GM19395 (cell line): Measurements from ENCODE around the gene VEGFC.

Experiments used
- ATAC-seq: cut with Tn5 transposase; IDR thresholded peaks from one replicate; pipeline ENCODE4 v1.9.1; 2021; ENCODE audit warnings: mild to moderate bottlenecking, moderate library complexity; ENCODE audit not compliant: unreplicated experiment

The VEGFC gene

DNA sequence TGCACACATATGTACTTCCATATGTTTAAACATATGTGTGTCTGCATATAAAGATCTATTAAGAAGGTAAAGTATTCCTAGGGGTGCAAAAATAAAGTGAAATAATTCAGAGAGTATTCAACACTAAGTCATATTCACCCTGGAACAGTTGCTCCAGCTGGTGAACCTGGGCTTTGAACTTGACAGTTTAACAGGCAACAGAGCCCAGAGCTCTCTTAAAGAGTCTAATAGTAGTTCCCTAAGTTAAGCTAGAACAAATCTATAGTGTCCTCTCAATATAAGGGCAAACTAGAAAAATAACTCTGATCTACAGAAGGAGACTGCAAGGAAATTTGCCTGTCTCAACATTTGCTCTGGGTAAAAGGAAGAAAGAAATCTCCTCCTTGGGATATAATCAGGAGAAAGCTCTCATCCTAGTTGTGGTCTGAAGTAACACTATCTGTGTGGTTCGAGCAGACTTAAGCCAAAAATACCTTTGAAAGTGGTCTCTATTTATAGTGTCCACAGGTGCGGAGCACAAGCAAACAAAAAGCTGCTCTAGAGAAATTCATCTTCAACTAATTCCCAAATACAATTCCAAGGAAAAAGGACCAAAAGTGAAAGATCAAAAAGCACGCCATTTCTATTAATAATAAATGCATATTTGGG lies 29.9 kb downstream of the VEGFC start:
- ATAC-seq: no peak

DNA sequence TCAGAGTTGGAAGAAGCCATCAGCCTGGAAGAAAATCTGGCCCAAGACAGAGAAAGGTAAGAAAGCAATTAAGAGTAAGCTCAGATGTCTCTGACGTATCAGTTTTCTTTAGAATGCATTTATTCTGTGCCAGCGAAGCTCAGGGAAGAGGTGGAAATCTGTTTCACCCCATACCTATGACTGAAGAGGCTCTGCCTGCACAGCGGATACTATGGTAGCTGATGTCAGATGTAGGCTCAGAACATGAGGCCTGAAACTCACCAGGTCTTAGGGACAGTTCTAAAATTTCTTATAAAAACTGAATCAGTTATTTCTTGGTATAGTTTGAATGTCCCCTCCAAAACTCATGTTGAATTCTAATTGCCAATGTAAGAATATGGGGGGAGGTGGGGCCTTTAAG lies 30.9 kb downstream of the VEGFC start:
- no peak for ATAC-seq

GRCh38 chr4:176760471-176760870 lies 32.3 kb downstream of the VEGFC start:
- ATAC-seq: no peak

- ATAC-seq: no peak
Observed at GRCh38 chr4:176758731-176759130, 34.0 kb downstream of the VEGFC start.

DNA sequence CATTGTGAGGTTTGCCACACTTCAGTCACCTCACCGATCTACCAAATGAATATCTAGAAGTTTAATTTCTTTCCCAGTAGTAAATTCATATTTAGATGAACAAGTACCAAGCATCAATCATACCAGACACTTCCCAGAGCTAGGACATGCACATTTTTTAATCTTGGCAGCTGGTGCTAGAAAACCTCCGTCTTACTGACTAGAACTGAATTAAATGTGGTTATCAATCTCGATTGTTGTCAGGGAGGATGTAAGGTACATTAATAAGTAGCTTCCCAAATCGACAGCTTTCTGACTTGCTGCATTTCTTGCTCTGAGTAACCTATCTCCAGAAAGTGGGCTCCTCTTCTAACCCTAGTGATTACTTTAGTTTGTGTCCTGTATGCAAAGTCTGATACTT lies 34.4 kb downstream of the VEGFC start:
- ATAC-seq: no peak

DNA sequence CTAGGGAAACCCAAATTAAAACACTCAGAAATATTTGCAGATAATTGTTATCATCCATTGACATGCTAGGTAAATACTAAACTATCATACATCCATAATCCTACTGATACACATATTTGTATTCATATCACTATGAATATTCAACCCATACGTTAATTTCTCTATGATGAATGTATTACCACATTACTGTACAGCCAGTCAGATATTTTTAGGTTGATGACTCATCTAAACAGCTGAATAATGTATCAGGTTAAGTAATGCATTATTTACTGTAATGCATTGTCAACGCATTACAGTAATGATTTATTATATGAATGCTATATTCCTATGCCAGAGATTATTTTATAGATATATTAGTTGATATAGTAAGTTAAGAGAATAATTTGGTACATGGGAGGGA lies 37.1 kb downstream of the VEGFC start:
- ATAC-seq: no peak

GRCh38 chr4:176755001-176755400 lies 37.7 kb downstream of the VEGFC start:
- no peak for ATAC-seq

GRCh38 chr4:176753049-176753448 lies 39.7 kb downstream of the VEGFC start:
- no peak for ATAC-seq

DNA sequence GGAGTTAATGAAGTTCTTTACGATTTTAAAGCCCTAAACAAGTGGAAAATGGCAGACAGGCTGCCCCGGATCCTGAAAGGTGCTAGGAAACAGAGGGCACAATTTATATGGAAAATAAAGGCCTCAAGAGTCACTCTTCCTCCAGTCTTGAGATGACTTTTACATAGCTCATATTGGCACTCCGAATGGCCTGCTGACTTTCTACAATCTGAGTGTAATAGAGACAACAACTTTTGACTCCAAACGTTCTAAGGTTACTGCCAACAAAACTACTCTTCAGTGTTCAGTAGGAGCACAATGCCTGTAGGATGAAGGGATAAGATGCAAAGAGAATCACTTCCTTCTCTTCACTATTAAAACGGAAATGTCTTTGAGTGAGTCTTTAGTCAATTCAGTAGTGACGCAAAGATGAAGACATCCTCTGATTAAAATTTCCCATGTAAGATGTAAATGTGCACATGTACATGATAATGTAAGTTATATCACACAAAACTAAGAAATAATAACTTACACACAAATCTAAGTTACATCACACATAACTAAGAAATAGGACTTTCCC lies 40.5 kb downstream of the VEGFC start:
- ATAC-seq: no peak

DNA sequence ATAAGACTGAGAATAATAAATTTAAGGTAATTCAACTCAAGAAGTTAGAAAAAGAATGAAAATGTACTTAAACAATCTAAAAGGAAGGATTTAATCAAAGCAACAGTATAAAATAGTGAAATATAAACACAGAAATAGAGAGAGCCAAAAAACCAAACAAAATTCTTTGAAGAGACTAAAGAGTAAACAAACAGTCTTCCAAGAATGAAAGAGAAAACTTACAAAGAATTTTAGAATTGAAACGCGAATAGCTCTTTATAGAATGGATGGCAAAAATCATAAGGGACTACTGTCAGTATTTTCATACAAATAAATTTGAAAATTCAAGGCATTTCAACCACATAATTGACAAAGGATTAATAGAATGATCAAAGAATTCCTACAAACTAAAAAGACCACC lies 41.7 kb downstream of the VEGFC start:
- ATAC-seq: no peak

GRCh38 chr4:176746846-176747245 lies 45.9 kb downstream of the VEGFC start:
- ATAC-seq: no peak

DNA sequence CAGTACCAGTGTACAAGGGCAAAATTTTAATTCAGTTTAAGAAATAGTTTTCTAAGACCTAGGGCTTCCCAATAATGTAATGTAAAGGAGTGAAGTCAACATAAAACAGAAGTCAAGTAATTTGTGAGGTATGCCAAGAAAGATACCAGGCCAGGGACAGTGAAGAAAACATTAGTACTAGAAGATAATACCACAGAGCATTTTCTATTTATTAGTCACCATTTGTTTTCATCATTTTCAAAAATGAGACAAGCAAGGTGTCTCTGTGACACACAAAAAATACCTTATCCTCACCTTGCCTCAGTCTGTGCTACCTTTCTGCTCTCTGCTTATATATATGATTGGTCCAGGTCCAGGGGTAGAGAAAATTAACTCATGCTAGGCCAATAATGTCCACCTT lies 46.8 kb downstream of the VEGFC start:
- no peak for ATAC-seq

- ATAC-seq: no peak
Observed at GRCh38 chr4:176744091-176744490, 48.6 kb downstream of the VEGFC start.

DNA sequence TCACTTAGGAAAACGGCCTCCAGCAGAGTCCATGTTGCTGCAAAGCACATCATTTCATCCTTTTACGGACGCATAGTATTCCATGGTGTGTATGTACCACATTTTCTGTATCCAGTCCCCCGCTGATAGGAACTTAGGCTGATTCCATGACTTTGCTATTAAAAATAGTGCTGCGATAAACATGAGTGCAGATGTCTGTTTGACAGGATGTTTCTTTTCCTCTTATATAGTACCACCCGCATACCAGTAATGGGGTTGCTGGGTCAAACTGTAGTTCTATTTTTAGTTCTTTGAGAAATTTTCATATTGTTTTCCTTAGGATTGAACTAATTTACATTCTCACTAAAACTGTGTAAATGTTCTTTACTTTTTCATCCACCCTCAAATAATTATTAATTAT lies 50.5 kb downstream of the VEGFC start:
- no peak for ATAC-seq

- ATAC-seq: no peak
Observed at GRCh38 chr4:176741253-176741652, 51.5 kb downstream of the VEGFC start.

DNA sequence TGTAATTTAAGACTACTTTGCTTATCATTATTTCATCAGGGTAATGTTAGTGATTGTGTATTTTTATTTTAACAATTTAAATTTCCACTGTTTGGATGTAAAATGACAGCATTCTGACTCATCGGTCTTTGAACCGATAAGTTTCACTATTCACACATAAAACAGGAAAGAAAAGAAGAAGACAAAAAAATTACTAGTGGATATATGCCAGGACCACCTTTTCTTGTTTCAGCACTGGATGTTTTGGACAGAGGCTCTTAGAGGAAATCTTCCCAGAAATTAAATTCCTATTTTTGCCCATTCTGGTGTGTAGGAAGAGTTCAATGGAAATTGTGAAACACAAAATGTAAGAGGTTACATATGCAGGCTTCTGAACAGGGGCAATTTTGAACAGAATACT lies 57.4 kb downstream of the VEGFC start:
- no peak for ATAC-seq

DNA sequence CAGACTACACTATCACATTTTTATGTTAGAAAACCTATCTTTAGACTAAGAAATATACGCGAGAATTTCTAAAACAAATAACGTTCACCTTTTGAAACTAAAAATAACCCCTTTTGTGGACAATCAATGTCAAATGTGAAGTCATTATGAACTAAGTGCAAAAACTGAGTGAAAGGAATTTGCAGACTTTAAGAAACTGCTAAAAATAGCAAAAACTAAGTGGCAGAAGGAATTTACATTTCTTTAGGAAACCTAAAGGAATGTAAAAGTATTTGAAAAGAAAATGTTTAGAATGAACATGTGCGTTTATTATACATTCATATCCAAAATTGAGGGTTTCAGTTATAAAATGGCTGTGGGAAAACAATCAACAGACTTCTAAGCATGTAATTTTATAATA lies 58.3 kb downstream of the VEGFC start:
- ATAC-seq: no peak

DNA sequence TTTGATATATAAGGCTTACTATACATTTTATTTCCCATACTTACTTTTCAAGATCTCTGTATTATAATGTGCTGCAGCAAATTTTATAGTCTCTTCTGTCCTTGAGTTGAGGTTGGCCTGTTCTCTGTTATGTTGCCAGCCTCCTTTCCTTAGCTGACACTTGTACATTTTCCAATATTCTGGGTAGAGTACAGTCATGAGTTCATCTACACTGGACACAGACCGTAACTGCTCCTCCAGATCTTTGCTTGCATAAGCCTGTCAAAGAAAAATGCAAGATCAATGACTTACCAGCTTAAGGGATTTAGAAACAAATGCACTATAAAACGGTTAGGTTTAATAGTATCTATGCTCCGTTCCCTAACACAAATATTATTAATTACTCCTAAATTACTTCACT lies 63.2 kb downstream of the VEGFC start:
- no peak for ATAC-seq

DNA sequence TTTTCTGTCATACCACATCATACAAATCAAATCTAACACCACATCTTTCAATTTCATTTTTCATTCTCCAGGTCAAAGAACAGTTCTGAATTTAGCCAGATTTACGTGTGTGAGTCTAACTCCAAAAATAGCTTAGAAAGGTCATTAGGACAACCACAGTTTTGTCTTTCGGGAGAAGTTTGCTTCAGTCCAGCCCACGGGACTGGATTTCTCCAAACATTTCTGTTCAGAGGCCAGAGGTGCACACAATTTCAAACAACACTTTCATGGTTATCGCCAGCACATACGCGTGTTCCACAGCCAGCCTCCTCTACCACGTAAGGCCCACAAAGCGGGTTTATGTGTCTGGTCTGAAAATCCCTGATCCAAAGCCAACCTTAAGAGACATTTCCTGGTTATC lies 65.9 kb downstream of the VEGFC start:
- no peak for ATAC-seq

- ATAC-seq: no peak
Observed at GRCh38 chr4:176721459-176721858, 71.3 kb downstream of the VEGFC start.

DNA sequence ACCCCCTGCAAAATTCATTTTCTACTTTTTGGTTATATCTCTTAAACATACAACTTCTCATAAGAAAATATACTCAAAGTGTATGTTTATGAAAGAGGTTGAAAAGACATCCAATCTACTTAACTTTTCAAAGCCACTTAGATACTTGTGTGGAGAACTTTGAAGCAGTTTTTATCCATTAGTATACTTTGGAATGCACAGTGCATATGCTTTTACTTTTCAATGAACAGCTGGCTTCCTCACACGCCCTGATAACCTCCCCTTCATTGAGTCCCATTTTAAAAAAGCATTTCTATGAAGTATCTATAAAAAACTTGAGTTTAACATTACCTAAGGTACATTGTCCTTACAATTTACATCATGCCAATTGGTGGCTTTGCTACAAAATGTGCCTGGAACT lies 73.8 kb downstream of the VEGFC start:
- no peak for ATAC-seq

GRCh38 chr4:176717237-176717636 lies 75.5 kb downstream of the VEGFC start:
- ATAC-seq: no peak

- no peak for ATAC-seq
Observed at GRCh38 chr4:176709417-176709816, 83.3 kb downstream of the VEGFC start.
